G401 (cell line): Measurements from ENCODE around the gene SAFB. TPM values are rescaled to one million over a fixed set of nuclear protein-coding genes. Genes with fewer than 3 reads are reported as not detected.
A peak's percentile ranks its signal among the peaks of the same experiment; 100 is the strongest.
"Not testable (repeated sequence)": the region's sequence is repeated elsewhere in the genome, so short reads cannot be mapped to it uniquely, and the experiment has no call there.

Experiments
- DNase-seq: peaks from one replicate; pipeline ENCODE4 v3.0.0-alpha.2; 2015; ENCODE audit warnings: low spot score
- in situ Hi-C: cut with HindIII; loops from 2 replicates; pipeline ENCODE4 v1.10.0; 2016; ENCODE audit warnings: low sequenced_read_pairs, mixed read lengths
- total RNA-seq: library from RNA; depleted of rRNA; stranded (reverse); fragments of >200 nt; shearing (Covaris generic); gene quantifications from 2 replicates; pipeline ENCODE4 v1.2.3, GENCODE V29; 2014

The SAFB gene
- total RNA-seq, 1 experiment from 2014 or later: 43.8 TPM

DNA sequence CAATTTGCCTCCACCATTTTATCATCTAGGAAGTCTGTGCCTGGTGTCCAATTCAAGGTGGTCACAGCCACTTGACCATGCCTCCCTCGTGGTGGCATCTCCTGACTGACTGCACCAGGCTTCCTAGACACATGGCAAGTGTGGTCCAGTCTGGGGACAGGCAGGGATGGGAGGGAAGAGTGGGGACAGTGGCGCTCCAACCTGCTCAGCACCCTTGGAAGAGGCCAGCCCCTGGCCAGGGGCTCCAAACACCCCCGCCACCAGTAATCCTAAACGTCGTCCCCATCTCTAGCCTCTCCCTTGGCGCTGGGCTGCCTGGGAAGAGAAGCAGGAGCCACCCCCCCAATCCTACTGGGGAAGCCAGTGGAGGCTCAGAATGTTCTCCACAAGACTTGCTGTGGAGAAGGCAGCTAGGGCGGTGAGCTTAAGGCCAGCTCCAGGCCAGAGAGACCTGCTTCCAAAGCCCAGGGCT lies 69.9 kb downstream of the SAFB start:
- in situ Hi-C loops: no loop called here
- DNase-seq: no peak

DNA sequence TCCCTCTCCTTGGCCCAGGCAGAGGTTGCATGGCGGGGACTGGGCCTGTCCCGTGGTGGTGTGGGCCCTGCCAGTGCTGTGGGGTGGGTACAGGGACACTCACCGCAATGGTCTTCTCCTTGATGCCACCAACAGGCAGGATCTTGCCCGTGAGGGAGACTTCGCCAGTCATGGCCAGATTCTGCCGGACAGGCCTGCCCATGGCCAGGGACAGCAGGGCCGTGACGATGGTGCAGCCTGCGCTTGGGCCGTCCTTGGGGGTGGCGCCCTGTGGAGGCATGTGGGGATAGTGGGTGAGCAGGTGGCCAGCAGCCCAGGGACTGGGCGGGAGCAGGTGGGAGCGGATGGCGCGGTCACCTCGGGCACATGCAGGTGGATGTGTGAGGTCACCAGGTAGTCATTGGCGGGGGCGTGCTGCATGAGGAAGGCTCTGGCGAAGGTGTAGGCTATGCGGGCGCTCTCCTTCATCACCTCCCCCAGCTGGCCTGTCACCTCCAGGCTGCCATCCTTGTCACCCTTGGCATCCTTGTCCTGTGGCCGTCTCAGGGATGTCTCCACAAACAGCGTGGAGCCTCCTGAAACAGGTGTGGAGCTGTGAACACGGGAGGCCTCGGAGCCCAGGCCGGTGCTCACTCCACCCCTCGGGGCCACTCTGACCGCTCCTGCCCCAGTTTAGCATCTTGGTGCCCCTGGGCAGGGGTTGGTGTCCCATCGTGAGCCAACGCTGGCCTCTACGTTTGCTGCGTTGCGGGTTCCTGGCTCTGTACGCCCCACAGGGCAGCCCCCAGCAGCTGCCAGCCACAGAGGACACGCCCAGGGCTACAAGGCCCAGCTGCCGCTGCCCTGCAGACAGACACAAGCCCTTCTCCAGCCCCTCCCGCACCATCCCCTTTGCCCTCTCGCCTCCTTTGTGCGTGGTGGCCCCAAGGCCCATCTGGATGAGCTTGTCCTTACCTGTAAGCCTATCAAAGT lies 70.6 kb downstream of the SAFB start:
- in situ Hi-C loops: no loop called here
- no peak for DNase-seq

DNA sequence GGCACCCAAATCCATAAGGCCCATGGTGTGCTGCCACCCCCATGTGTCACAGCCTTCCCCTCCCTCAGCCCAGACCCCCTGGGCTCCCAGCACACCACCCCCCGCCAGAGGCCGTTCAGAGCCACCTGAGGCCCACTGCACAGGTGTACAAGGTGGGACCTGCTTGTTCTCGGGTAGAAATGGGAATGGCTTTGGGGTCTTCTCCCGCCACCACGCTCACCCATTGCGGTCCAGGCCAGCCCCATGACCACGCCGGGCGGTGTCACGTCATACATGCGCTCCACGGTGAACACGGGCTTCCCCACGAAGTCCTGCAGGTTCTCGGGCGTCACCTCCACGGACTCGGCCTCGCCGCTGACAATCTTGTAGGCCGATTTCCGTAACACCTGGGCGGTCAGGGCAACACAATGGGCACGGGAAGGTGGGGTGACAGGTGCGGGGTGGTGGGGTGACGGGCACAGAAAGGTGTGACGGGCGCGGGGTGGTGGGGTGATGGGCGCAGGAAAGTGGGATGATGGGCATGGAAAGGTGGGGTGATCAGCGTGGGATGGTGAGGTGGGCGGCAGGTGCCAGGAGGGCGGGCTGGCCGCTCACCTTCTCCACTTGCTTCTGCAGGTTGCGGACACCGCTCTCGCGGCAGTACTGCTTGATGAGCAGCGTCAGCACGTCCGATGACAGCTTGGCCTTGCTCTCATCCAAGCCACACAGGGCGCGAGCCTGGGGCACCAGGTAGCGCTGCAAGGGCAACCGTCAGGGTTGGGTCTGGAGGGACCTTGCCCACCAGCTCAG lies 71.5 kb downstream of the SAFB start:
- in situ Hi-C loops: no loop called here

DNA sequence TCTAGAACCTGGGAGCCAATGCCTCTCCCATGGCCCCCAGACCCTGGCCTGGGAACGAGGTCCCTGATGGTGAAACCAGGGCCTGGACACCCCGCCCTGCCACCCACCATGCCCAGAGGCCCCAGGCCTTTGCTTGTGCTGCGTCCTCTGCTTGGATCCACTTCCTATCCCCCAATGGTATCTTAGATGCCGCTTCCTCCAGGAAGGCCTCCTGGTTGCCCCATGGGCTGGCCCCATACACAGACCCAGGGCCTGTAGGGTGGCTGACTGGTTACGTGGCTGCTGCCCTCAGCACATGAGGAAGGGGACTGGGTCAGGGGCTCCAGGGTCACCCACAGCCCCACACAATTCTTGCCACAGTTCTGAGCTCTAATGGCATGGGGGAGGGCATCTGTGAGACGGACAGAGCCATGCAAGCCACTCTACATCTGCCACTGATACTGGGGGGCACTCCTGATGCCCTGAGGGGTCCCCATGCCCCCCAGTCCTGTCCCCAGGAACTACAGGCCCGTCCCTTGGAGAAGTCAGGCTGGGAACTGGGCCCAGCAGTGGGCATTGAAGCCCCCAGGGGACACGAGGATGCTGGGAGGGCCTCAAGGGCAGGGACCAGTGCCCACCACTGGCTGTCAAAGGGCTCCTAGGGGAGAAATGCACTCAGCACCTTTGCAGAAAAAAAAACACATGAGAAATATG lies 72.2 kb downstream of the SAFB start:
- in situ Hi-C loops: no loop called here
- DNase-seq: no peak

More for the DNA sequence above, 71.5 kb downstream of the SAFB start:
- DNase-seq: no peak

DNA sequence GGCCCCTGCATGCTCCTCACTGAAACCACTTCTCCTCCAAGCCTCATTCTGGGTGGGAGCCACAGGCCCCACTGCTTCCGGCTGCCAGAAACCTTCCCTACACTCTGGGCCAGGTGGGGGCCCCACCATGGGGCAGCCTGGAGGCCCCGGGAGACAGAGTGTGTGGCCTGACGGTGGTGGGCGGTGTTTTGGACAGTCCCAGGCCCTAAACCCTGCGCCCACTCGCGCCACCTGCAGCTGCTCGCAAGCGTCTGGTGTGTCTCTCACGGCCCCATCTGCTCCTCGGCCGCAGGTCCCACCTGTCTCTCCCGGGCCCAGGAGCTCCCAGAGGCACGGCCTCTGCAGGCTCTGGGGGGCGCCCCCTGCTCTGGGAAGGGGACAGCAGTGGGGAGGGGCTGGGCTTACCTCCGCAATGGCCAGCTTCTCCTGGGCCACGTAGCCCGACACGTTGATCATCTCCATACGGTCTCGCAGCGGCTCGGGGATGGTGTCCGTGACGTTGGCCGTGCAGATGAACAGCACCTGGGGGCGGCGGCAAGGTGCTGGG lies 72.8 kb downstream of the SAFB start:
- in situ Hi-C loops: no loop called here
- no peak for DNase-seq

DNA sequence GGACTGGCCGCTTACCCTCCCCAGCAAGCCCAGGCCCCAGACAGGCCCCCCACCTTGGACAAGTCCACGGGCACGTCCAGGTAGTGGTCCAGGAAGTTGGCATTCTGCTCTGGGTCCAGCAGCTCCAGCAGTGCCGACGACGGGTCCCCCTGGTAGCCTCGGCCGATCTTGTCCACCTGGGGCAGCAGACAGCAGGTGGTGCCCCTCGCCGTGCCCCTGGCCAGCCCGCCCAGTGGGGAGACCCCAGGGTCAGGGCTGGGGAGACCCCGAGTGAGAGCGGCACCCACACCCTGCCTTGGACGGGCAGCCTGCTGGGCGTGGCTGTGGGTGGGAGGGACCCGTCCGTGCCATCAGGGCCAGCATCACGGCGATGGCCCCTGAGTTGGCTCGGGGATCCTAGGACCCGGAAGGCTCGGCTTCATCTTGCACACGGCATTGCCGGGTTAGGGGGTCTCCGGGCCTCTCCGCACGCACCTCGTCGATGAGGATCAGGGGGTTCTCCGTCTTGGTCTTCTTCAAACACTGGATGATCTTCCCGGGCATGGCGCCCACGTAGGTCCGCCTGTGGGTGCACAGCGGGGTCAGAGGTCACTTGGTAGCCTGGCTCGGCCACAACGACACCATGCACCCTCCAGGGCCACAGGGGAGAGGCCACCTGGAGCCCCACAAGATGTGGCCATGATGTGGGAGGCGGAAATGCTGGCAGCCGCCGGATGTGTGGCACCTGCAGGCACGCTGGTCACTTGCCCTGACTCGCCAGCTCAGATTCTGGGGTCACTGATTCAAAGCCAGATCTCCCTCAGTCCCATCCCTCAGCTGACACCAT lies 73.5 kb downstream of the SAFB start:
- DNase-seq: no peak
- in situ Hi-C loops: no loop called here

DNA sequence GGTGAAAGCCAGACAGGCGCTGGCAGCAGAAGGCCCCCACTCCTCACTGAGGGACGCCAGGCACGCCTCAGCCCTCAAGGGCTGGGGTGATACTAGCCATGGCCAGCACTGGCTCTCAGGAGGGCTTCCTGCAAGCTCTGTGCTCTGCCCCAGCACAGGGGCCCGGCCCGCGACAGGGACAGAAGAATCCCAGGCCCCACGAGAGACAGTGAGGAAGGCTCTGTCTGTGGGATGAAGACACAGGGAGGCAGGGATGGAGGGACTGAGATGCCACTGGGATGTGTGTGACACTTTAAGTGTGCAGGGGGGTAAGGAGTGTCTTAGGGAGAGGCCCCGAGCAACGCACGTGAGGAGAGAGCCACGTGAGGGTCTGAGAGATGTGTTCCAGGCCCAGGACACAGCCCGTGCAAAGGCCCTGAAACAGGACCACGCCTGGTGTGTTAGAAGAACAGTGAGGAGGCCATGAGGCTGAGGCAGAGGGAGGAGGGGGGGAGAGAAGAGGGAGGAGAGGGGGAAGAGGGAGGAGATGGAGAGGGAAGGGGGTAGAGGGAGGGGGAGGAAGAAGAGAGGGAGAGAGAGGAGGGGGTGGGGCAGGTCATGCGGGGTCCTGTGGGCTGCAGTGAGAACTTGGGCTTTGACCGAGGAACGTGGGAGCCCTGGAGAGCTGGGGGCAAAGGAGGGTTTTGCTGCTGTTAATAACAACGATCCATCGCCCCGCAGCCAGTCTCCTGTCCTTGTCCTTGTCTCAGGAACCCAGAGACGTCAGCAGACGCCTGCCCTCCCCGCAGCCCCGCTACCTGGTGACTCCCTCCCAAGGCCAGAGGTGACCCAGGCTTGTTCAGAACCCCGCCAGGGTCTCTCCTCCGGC lies 74.4 kb downstream of the SAFB start:
- DNase-seq: no peak
- in situ Hi-C loops: no loop called here

DNA sequence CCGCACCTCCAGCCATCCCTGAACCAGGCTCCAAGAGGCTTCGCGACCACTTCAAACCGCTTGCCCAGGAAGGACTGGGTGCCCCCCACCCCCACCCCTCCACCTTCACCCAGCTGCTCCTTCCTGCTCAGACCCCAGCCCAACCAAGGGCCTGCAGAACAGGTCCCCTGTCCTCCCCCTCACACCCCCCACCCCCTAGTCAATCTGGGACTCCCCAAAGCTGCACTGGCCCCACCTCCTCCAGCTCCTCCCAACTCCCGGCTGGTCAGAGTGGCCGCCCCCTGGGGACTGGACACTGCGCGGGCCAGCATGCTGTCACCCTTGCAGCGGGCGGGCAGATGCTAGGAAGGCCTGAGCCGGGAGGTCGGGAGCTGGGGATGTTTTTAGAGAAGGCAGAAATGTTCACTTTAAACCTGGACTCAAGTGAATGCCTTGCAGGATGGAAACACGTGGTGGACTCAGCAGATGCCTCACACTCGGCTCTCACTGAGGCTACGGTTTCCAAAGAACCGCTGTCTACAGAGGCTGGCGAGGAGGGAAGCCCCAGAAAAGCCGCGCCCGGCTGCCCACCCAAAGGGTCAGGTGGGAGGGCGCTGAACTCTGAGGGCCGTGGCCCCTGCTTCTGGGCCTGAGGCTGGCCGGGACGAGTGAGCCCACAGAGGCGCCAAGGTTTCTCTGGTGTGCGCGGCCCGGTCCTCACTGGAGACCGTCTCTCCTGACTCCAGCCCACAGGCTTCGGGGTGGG lies 75.2 kb downstream of the SAFB start:
- in situ Hi-C loops: no loop called here
- DNase-seq: no peak

DNA sequence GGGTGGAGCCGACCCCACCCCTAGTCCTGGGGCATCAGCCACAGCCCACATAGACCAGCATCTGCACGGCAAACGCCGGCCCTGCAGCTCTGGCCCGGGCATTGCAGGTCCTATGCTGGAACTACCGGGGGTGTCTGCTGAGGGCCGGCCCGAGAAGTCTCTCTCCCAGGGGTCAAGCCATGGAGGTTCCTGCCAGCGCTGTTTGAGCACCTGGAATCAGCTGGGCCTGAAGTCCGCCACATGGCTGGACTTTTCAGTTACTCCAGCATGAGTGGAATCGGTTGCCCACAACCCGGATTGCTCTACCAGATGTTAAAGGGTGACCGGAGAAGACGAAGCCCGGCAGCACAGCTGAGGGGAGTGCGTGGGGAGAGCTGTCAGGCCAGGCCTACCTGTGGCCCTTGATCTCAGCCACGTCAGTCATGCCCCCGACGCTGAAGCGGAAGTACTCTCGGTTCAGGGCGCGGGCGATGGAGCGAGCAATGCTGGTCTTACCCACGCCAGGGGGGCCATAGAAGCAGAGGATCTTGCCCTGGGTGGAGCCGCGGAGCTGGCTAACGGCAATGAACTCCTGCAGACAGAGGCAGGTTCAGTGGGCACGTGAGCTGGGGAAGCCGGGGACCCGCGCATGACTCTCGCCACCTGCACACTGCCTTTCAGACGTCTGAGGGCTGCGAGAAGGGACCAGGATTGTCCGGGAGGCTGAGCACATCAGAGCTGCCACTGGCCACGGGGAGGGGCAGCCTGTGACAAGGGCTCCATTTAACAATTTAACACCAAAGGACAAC lies 75.9 kb downstream of the SAFB start:
- in situ Hi-C loops: no loop called here
- DNase-seq: no peak

DNA sequence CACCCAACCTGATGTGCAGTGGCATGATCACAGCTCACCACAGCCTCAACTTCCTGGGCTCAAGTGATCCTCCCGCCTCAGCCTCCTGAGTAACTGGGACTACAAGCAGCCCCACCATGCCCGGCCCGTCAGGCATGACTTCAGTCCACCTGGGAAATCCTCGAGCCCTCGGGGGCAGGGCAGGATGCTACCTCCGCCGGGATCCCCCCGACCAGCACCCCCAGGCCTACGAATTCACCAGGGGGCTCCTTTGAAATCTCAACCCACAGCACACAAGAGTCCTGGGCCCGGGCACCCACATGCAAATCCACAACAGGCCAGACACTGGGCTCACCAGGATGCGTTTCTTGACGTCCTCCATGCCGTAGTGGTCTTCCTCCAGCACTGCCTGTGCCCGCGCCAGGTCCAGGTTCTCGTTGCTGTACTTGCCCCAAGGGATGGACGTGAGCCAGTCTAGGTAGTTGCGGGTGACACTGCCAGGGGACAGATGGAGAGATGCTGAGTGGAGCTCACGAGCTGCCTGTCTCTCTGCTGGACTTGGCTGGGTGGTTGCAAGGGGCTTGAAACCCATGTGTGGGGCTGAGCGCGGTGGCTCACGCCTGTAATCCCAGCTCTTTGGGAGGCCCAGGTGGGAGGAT lies 77.7 kb downstream of the SAFB start:
- peak; percentile 44 for DNase-seq
- in situ Hi-C loops: no loop called here

DNA sequence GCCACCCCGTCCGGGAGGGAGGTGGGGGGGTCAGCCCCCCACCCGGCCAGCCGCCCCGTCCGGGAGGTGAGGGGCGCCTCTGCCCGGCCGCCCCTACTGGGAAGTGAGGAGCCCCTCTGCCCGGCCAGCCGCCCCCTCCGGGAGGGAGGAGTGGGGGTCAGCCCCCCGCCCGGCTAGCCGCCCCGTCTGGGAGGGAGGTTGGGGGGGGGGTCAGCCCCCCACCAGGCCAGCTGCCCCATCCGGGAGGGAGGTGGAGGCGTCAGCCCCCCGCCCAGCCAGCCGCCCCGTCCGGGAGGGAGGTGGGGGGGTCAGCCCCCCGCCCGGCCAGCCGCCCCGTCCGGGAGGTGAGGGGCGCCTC lies 79.1 kb downstream of the SAFB start:
- in situ Hi-C loops, DNase-seq: not testable (repeated sequence)

DNA sequence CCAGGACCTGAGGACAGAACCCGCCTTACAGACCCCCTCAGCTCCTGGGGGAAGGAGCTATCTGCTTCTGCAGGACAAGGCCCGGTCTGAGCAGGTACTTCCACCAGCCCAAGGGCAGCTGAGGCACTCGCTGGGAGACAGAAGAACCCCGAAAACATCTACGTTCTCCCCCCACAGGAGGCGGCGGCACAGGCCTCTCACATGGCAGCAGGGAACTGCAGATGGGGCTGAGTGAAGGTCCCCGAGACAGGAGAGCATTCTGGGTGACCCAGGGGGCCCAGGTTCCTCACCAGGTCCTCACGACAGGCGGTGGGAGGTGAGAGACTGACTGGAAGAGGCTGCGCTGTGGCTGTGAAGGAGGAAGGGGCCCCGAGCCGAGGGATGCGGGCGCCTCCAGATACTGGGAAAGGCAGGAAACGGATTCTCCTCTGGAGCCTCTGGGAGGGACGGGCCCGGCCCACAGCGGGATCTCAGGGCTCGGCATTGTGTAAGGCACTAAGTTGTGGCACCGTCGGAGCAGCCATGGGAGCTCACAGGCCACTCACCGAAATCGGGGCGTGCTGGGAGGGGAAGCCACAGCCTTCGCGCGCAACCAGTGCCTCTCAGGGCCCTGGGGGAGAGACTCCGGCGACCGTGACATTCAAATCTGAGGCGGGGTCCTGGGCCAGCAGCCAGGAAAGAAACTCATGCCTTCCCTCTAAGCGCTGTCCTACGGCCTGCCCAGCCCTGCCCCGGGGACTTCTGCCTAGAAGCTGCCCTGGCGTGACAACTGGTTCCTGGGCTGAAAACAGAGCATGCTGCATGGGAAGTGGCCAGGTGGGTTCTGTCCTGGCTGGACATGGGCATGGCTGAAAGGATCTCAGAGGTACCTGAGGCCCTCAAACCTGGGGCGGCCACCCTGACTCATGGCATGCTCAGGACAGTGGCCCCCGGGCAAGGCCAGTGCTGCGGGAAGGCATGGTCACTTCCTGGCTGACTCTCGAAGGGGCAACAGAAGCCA lies 81.2 kb downstream of the SAFB start:
- no peak for DNase-seq
- in situ Hi-C loops: no loop called here

DNA sequence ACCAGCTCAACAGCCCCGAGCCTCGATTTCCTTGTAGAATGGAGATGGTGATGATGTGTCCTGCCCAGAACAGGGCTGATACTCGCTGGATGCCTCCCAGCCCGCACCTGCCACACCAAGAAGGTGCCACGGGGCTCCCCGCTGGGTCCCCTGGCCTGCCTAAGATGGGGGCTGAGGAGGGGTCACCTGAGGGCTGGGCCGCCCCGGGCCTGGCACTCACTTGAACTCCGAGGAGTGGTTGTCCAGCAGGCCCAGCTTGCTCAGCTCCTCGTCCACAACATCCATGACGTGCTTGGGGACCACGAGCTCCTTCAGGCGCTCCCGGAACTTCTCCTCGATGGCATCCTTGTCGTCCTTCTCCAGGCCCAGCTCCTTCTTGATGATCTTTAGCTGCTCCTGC lies 82.7 kb downstream of the SAFB start:
- DNase-seq: no peak
- in situ Hi-C loops: no loop called here

DNA sequence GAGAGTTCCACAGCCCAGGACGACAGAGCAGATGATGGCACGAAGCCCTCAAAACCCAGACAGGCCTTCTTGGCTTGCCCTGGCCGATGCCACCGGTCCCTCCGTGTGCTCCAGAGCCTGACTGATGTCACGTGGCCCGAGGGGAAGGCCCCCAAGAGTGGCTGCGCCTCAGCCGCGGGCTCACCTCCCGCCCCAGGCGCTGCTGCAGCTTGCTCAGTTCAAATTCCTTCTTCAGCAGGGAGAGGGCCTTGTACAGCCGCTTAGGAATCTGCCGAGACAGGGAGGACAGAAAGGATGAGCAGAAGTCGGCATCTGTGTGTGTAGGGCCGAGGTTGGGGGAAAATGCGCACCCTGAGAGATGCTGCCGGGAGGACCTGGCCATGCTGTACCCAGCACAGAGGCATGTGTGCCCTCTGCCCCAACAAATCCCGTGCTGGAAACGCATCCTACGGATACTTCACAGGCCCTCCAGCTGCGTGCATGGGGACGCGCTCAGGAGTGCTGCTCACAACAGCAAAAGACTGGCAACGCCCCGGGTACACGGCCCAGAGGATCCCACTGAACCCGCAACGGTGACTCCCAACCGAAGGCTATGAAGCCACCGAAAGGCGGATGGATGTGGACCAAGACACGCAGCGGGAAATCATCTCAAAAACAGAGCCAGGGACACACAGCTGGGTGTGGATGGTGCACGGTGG lies 84.1 kb downstream of the SAFB start:
- in situ Hi-C loops: no loop called here
- no peak for DNase-seq
